ENCODE data around the gene STAG1.

Gene STAG1

GRCh38 chr3:136428167-136428566 lies 324.0 kb downstream of the STAG1 start:
- Histone ChIP-seq H3K27ac (no peak overlapping the region), H3K4me3 (ENCODE audit: low read depth, low read length) (no peak overlapping the region), H3K36me3 (peaks cover 7% of the 10 kb centered on the region; the same call in 1 of the 2 replicates), H3K9me3 (ENCODE audit: severe bottlenecking) (no peaks in the 10 kb centered on the region), H3K27me3 (ENCODE audit: insufficient read depth, low read depth, severe bottlenecking) (no peaks in the 10 kb centered on the region)
- TF ChIP-seq CTCF (IDR thresholded peaks at IDR 0.05; ENCODE audit: low read depth, low read length): no peak
- DNase-seq: no peak

GRCh38 chr3:136427236-136427635 lies 324.9 kb downstream of the STAG1 start:
- peaks cover 7% of the 10 kb centered on the region; the same call in 1 of the 2 replicates for H3K36me3 ChIP-seq
- no peak for TF ChIP-seq CTCF (IDR thresholded peaks at IDR 0.05; ENCODE audit: low read depth, low read length)
- H3K4me3 ChIP-seq (ENCODE audit: low read depth, low read length): no peak overlapping the region
- H3K27ac ChIP-seq: no peak overlapping the region
- H3K27me3 ChIP-seq (ENCODE audit: insufficient read depth, low read depth, severe bottlenecking): no peaks in the 10 kb centered on the region
- no peaks in the 10 kb centered on the region for H3K9me3 ChIP-seq (ENCODE audit: severe bottlenecking)
- DNase-seq: no peak

GRCh38 chr3:136414476-136414875 lies 337.7 kb downstream of the STAG1 start:
- no peak for DNase-seq
- Histone ChIP-seq H3K27ac (no peak overlapping the region), H3K27me3 (ENCODE audit: insufficient read depth, low read depth, severe bottlenecking) (no peaks in the 10 kb centered on the region), H3K36me3 (peaks cover 8% of the 10 kb centered on the region), H3K4me3 (ENCODE audit: low read depth, low read length) (no peak overlapping the region), H3K9me3 (ENCODE audit: severe bottlenecking) (no peaks in the 10 kb centered on the region)
- no peak for TF ChIP-seq CTCF (IDR thresholded peaks at IDR 0.05; ENCODE audit: low read depth, low read length)

- DNase-seq: no peak
- no peaks in the 10 kb centered on the region for H3K9me3 ChIP-seq (ENCODE audit: severe bottlenecking)
- TF ChIP-seq CTCF (IDR thresholded peaks at IDR 0.05; ENCODE audit: low read depth, low read length): no peak
- H3K27ac ChIP-seq: no peak overlapping the region
- H3K36me3 ChIP-seq: peaks cover 3% of the 10 kb centered on the region
- H3K27me3 ChIP-seq (ENCODE audit: insufficient read depth, low read depth, severe bottlenecking): no peaks in the 10 kb centered on the region
- no peak overlapping the region for H3K4me3 ChIP-seq (ENCODE audit: low read depth, low read length)
These were observed 339.9 kb downstream of the STAG1 start for GRCh38 chr3:136412307-136412706.

- no peak overlapping the region for H3K27ac ChIP-seq
- H3K27me3 ChIP-seq (ENCODE audit: insufficient read depth, low read depth, severe bottlenecking): no peaks in the 10 kb centered on the region
- H3K4me3 ChIP-seq (ENCODE audit: low read depth, low read length): no peak overlapping the region
- DNase-seq: no peak
- no peaks in the 10 kb centered on the region for H3K9me3 ChIP-seq (ENCODE audit: severe bottlenecking)
- no peak for TF ChIP-seq CTCF (IDR thresholded peaks at IDR 0.05; ENCODE audit: low read depth, low read length)
- H3K36me3 ChIP-seq: no peaks in the 10 kb centered on the region; the same call in 1 of the 2 replicates
These were observed 342.6 kb downstream of the STAG1 start for GRCh38 chr3:136409549-136409948.

- H3K36me3 ChIP-seq: no peaks in the 10 kb centered on the region
- DNase-seq: no peak
- TF ChIP-seq CTCF (IDR thresholded peaks at IDR 0.05; ENCODE audit: low read depth, low read length): no peak
- no peaks in the 10 kb centered on the region for H3K9me3 ChIP-seq (ENCODE audit: severe bottlenecking)
- H3K4me3 ChIP-seq (ENCODE audit: low read depth, low read length): no peak overlapping the region
- H3K27ac ChIP-seq: no peak overlapping the region
- no peaks in the 10 kb centered on the region for H3K27me3 ChIP-seq (ENCODE audit: insufficient read depth, low read depth, severe bottlenecking)
These were observed 348.1 kb downstream of the STAG1 start for GRCh38 chr3:136404056-136404455.
